MM.1S (cell line): ENCODE results near the gene RAB4B.

Source experiments
- DNase-seq: peaks from one replicate; pipeline ENCODE4 v3.0.0-alpha.2; 2015
- H2AFZ ChIP-seq: fragments of 300-600 bp; sonication (generic); 2 replicates; pipeline ENCODE4 v1.6.0; 2016; ENCODE audit warnings: antibody characterized with exemption, low read length
- H3F3A ChIP-seq: fragments of 300-600 bp; sonication (generic); 2 replicates; pipeline ENCODE4 v1.6.1; 2016; ENCODE audit warnings: mild to moderate bottlenecking, antibody characterized with exemption, low read length, moderate library complexity, mixed read lengths; ENCODE audit not compliant: insufficient read depth
- H3K27ac ChIP-seq: fragments of 300-600 bp; sonication (generic); 2 replicates; pipeline ENCODE4 v1.5.1; 2016; ENCODE audit warnings: mild to moderate bottlenecking, low read length
- H3K27me3 ChIP-seq: fragments of 300-600 bp; sonication (generic); replicated peaks from 2 replicates; pipeline ENCODE4 v1.6.0; 2016; ENCODE audit warnings: low read length; ENCODE audit not compliant: insufficient read depth
- H3K36me3 ChIP-seq: fragments of 300-600 bp; sonication (generic); replicated peaks from 2 replicates; pipeline ENCODE4 v1.6.1; 2016; ENCODE audit warnings: mild to moderate bottlenecking, low read length, mixed read lengths; ENCODE audit not compliant: insufficient read depth
- H3K4me1 ChIP-seq: fragments of 300-600 bp; sonication (generic); 2 replicates; pipeline ENCODE4 v1.6.1; 2016; ENCODE audit warnings: low read length, mixed read lengths
- H3K4me2 ChIP-seq: fragments of 300-600 bp; sonication (generic); 2 replicates; pipeline ENCODE4 v1.6.0; 2016; ENCODE audit warnings: low read depth, low read length
- H3K4me3 ChIP-seq: fragments of 300-600 bp; sonication (generic); 2 replicates; pipeline ENCODE4 v1.5.1; 2016; ENCODE audit warnings: low read length, mixed read lengths
- H3K79me2 ChIP-seq: fragments of 300-600 bp; sonication (generic); 2 replicates; pipeline ENCODE4 v1.6.1; 2016; ENCODE audit warnings: mixed run types, low read length, mixed read lengths
- H3K9ac ChIP-seq: fragments of 300-600 bp; sonication (generic); 2 replicates; pipeline ENCODE4 v1.6.1; 2016; ENCODE audit warnings: low read length, mixed read lengths
- H3K9me2 ChIP-seq: fragments of 300-600 bp; sonication (generic); replicated peaks from 2 replicates; pipeline ENCODE4 v1.6.1; 2016; ENCODE audit warnings: mild to moderate bottlenecking, low read length, mixed read lengths; ENCODE audit not compliant: insufficient read depth
- H3K9me3 ChIP-seq: fragments of 300-600 bp; sonication (generic); replicated peaks from 2 replicates; pipeline ENCODE4 v1.6.1; 2016; ENCODE audit warnings: mild to moderate bottlenecking, low read length, mixed read lengths; ENCODE audit not compliant: insufficient read depth
- H4K20me1 ChIP-seq: fragments of 300-600 bp; sonication (generic); 2 replicates; pipeline ENCODE4 v1.6.1; 2016; ENCODE audit warnings: mild to moderate bottlenecking, low read length, moderate library complexity, mixed read lengths; ENCODE audit not compliant: insufficient read depth
- CTCF ChIP-seq: fragments of 300-600 bp; sonication (generic); IDR thresholded peaks from 2 replicates; pipeline ENCODE4 v1.5.1; 2016; ENCODE audit warnings: antibody characterized with exemption, low read length, mixed read lengths
- EZH2 ChIP-seq: fragments of 300-600 bp; sonication (generic); optimal IDR thresholded peaks from 2 replicates; pipeline ENCODE3; 2017; ENCODE audit warnings: low read depth, mild to moderate bottlenecking, antibody characterized with exemption, low read length, mixed read lengths
- EZH2phosphoT487 ChIP-seq: fragments of 300-600 bp; sonication (generic); IDR thresholded peaks from 2 replicates; pipeline ENCODE4 v1.6.1; 2018; ENCODE audit warnings: antibody characterized with exemption, low read length

RAB4B gene

GRCh38 chr19:40803857-40804782 is 26.1 kb downstream of the RAB4B start:
- Histone ChIP-seq H4K20me1 (no peaks in the 10 kb centered on the region; the same call in 1 of the 2 replicates), H3K9ac (no peak overlapping the region), H3K9me2 (no peaks in the 10 kb centered on the region), H3K4me2 (no peak overlapping the region), H3K27ac (no peak overlapping the region), H3K4me3 (no peak overlapping the region), H3K4me1 (peaks cover 25% of the 10 kb centered on the region), H2AFZ (no peak overlapping the region), H3K27me3 (no peaks in the 10 kb centered on the region), H3F3A (no peaks in the 10 kb centered on the region), H3K36me3 (no peaks in the 10 kb centered on the region), H3K9me3 (no peaks in the 10 kb centered on the region), H3K79me2 (peaks cover 41% of the 10 kb centered on the region)
- TF ChIP-seq CTCF (no peak), EZH2 (no peak), EZH2phosphoT487 (no peak)
- DNase-seq: peak; percentile 24

- TF ChIP-seq CTCF (no peak), EZH2 (no peak), EZH2phosphoT487 (no peak)
- no peaks in the 10 kb centered on the region for H3K9me3 ChIP-seq
- peaks cover 36% of the 10 kb centered on the region for H3K79me2 ChIP-seq
- no peak overlapping the region for H3K9ac ChIP-seq
- H3K4me2 ChIP-seq: no peak overlapping the region
- H2AFZ ChIP-seq: no peak overlapping the region
- no peak for DNase-seq
- no peak overlapping the region for H3K27ac ChIP-seq
- peaks cover 25% of the 10 kb centered on the region for H3K4me1 ChIP-seq
- no peak overlapping the region for H3K4me3 ChIP-seq
- H4K20me1 ChIP-seq: no peaks in the 10 kb centered on the region; the same call in 1 of the 2 replicates
- no peaks in the 10 kb centered on the region for H3F3A ChIP-seq
- H3K9me2 ChIP-seq: no peaks in the 10 kb centered on the region
- H3K27me3 ChIP-seq: no peaks in the 10 kb centered on the region
- no peaks in the 10 kb centered on the region for H3K36me3 ChIP-seq
These were observed 26.8 kb downstream of the RAB4B start for GRCh38 chr19:40804783-40805242.

DNA sequence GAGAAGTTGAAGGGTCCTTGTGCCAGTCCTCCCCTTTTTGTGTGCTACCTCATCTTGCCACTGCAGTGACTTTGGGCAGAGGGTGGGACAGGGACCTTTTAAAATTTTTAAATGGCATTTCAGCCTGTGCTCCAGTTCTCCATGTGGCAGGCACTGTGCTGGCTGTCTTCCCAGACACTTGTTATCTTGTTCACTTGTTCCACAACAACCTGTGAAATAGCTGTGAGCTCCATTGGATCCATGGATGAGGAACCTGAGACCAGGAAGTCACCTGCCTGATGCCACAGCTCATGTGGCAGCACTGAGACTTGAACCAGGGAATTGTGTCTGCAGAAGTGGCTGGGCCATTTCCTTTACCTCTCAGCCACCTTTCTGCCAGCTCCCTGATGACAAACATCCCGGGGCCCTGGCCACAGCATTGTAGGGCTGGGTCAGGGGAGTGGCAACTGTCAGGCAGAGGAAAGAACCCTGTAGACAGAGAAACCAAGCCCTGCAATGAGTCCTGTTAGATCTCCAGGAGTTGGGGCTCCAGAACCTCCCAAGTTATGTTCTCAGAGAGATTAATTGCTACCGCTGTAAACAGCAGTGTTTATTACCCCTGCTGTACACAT is 27.3 kb downstream of the RAB4B start:
- Histone ChIP-seq H3K4me1 (peaks cover 25% of the 10 kb centered on the region), H3K36me3 (no peaks in the 10 kb centered on the region), H3K9ac (no peak overlapping the region), H3F3A (no peaks in the 10 kb centered on the region), H3K9me2 (no peaks in the 10 kb centered on the region), H3K79me2 (peaks cover 31% of the 10 kb centered on the region), H3K4me2 (no peak overlapping the region), H4K20me1 (no peaks in the 10 kb centered on the region; the same call in 1 of the 2 replicates), H3K27me3 (no peaks in the 10 kb centered on the region), H2AFZ (no peak overlapping the region), H3K4me3 (no peak overlapping the region), H3K9me3 (no peaks in the 10 kb centered on the region), H3K27ac (no peak overlapping the region)
- no peak for DNase-seq
- TF ChIP-seq EZH2 (no peak), EZH2phosphoT487 (no peak), CTCF (no peak)
